GM18873 (cell line): ENCODE results near the gene RFTN1.
A peak's percentile ranks its signal among the peaks of the same experiment; 100 is the strongest.

ENCODE experiments used
- ATAC-seq: cut with Tn5 transposase; IDR thresholded peaks from one replicate; pipeline ENCODE4 v1.9.1; 2021; ENCODE audit warnings: mild to moderate bottlenecking, moderate library complexity, moderate number of reproducible peaks; ENCODE audit not compliant: unreplicated experiment, low FRiP score

The RFTN1 gene

DNA sequence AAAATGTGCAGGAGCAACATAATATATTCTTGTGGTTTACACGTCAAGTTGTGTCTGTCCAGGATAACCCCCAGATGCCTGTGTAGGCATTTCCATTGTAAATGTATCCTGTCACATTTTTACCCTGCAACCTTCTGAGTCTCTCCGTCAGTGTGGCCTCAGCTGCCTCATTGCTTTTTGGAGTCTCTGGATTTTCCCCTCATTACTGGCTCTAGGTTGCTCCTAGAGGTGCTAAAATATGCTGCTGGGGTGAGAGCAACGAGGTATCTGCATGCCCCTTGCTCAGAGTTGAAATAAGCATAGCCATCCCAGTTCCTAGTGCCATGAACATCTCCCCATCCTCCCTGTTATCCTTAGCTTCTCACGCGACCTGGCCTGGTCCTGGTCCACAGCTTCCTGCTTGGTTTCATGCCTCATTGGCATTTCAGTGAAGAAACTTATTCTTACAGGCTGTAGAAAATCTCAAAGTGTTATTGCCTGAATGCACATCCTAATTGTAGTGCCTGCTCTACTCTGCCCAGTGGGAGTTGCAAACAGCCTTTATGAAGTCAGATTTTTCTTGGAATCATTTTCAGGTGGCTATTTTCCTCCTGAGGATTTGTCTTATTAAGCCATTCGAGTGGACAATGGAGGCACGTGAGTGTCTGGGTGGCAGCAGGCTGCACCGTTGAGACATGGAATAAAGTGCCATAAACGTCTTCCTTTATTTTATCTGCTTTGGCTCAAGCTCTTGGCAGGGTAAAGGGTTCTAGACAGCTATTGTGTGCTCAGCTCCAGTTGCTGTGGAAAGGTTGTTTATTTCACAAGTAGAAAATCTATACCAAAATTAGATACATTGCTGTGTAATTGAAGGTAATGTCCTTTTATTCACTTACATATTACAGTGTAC is 215.3 kb downstream of the RFTN1 start:
- ATAC-seq: no peak

GRCh38 chr3:16295298-16295890 is 218.1 kb downstream of the RFTN1 start:
- no peak for ATAC-seq

DNA sequence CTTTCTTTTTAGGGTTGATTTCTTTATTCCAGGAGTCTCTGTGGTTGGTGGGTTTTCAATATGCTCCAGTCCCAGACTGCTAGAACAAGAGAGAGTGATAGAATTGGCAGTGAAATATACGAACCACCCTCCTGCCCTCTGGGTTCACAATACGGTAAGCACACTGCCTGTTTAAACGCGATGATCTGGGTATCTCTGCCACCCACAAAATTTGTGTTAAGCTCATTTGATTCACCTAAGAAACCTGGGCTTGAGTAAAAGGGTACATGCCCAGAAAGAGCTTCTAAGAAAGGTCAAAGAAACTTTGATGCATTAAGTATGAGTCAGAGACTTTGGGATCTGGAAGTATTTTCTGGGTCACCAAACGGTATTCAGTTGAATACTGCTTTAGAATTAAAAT is 218.7 kb downstream of the RFTN1 start:
- ATAC-seq: no peak

DNA sequence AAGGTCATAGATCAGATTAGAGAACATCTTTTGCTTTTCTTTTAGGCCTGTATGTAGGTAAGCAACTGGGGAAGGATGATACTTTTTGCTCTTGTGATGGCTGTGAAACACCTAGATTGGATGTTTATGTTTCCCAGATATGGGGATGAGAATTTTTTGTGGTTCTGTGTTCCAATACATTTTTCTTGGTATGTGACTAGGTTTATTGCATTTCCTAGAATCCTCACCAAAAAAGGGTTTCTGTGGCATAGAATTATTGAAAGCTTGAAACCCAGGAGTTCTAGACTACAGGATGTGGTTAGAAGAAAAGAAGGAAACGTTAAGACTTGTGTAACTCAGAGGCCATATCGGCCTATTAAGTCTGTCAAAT is 222.7 kb downstream of the RFTN1 start:
- ATAC-seq: no peak

DNA sequence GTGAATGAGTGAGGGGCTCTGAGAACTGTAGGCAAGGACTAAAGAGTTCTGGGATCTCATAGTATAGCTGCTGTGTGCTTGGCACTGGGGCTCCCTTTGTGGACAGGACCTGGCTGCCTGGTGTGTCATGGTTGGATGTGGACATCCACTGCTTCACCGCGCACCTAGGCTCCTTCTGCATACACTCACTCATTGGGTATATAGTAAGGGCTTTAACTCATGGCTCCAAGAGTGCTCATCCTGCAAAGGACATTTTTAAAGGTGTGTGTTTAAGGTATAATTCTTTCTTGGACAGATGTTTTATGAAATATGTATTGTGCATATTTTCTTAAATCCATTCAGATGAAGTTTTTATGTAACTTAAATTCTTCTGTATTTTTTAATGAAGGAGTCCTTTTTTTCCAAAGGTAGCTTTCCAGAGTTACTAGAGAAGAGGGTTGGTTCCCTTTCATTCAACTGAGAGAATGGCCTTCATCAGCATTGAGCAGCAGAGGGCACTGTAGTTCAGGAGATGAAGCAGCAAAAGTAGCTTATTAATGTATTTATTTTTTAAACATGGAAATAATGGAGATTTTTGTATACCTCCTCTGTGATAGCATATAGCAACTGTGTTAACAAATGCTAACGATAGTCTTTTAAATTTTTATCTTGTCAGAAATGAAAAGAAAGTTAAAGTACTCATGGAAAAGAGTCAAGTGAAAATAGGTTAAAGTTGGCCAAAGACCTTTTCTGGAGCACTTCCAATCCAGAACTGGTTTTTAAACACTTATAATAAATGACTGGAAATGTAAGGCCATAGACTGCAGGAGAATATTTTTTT is 223.3 kb downstream of the RFTN1 start:
- ATAC-seq: no peak

DNA sequence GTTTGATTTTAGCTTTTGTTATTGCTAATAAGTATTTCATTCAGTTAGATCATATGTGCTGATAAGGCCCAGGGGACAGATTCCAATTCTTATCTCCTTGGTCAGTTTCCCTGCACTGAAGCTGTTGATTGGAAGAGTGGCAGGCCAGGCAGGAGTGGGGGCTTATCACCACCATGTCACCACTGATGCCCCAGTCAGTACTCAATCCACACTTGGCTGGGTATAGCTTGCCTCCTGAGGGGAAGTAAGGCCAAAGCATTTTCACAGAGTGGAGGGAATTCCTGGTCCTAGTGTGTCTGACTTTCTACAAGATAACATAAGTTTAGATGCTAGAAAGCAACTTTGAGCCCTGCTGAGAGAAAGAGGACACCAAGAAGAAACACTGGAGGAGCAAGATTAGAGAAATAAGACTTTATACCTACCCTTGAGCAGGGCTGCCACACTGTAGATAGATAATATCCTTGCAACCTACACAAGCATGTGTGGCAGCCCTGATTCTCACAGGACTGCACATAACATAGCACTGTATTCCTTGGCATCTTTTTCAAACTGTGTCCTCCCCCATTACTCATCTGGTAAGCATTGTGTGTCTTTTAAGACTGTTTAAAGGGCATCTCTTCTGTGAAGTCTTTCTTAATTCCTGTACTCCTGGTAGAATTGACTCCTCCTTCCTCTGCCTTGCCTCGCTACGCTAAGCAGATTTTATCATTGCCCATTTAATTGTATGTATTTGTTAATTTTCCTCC is 224.2 kb downstream of the RFTN1 start:
- ATAC-seq: no peak

GRCh38 chr3:16288664-16289063 is 224.8 kb downstream of the RFTN1 start:
- no peak for ATAC-seq

DNA sequence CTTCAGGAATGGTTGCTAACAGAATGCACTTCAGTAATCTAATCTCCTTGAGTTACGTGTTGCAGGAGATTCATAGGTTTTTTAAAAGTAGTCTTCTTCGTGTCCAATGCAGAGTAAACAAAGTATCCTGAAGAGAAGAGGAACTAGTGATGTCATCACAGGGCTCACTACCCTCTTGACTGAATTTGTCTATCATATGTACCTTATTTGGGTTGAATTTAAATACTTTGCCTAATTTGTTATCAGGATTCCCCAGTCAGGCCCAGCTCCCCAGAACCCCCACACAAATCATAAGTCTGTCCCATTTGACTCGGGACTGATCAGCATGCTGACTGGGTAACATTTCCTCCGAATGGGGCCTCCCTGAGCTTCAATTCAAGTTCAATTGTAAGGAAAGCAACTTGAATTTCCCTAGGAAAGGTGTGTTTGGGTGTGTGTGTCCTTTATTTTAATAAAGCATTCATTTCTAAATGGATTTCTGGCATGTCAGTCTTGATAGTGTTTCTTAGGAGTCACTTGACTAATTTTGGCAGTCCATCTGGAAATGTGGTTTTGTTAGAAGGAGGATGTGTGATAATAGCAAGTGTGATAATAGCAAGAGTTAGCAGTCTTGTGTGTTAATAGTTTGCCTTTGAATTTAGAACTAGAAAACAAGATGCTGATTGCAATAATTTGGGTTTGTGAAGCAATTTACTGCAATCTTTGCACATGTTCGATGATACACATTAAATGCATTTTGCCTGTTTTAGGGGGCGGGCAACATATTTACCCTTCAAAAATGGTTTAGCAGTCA is 226.6 kb downstream of the RFTN1 start:
- ATAC-seq: no peak

DNA sequence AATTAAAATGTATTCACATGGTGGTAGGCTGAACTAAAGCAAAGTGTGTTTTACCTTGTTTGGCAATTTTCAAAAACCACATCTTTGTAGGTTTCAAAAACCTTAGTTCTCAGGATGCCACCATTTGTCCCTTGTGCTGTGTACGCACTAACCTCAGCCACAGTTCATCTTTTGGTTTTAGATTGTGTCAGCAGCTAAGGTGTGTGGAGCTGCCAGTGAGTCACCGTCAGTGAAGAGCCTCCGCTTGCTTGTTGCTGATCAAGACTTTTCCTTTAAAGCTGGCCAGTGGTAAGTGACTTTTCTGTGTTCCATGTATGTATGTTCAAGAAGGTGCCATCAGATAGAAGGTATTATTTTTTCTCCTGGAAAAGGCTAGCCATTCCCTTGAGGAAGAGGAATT is 227.3 kb downstream of the RFTN1 start:
- peak; percentile 71 for ATAC-seq

- no peak for ATAC-seq
Measured at GRCh38 chr3:16284633-16285032, 228.9 kb downstream of the RFTN1 start.

- ATAC-seq: no peak
Measured at GRCh38 chr3:16280671-16281070, 232.8 kb downstream of the RFTN1 start.

- no peak for ATAC-seq
Measured at GRCh38 chr3:16279010-16279801, 234.3 kb downstream of the RFTN1 start.

DNA sequence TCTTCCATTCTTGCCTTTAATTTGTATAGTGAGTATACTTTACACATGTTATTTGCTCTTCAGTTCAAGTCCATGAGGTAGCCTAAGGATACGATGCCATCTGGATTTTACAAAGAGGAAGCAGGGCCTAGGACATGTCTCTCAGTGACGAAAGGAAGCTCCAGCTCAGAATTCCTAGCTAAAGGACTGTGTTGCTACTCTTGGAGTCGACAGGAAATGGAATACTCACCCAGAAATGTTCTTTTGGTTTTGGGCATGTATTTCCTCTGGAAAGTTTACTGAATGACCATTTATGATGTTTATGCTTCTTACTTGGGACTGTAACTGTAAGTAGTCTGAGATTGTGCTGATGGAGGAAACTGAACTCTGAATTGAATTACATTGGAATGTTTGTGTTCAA is 236.0 kb downstream of the RFTN1 start:
- no peak for ATAC-seq

- ATAC-seq: no peak
Measured at GRCh38 chr3:16273867-16274266, 239.6 kb downstream of the RFTN1 start.

DNA sequence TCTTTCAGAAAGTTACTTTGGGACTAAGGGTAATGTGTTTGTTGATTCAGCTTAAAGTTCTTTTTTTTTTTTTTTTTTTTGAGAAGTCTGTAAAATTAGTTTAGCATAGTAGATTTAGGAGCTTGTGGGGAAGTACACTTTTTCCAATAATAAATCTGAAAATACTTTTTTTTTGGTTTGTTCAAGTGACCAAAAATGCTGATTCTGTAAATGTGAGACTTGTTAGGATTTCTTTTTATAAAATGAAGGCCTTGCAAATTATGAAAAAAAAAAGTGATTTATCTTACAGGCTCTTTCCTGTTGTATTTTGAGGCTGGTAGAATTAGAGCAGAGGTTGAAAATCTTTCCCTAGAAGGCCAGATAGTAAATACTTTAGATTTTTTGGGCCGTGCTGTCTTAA is 240.9 kb downstream of the RFTN1 start:
- ATAC-seq: no peak

DNA sequence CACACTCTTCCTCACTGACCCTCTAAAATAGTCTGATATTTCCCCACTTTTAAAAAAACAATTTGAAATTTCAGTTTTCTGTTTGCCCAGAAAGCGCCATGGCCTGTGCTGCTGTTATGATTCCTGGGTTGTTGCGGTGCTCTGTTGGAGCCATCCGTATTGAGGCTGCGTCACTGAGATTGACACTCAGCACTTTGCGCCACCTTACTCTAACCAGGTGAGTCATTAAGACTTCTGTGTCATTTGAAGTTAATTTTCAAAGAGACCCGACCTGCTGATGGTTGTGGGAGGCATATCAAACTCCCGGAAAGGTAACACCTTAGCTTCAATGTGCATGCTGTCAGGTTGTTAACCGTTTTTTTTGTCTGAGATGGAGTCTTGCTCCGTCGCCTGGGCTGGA is 242.6 kb downstream of the RFTN1 start:
- no peak for ATAC-seq

GRCh38 chr3:16266714-16267113 is 246.8 kb downstream of the RFTN1 start:
- no peak for ATAC-seq
